ENCODE data around the gene SYT1.
A peak's percentile ranks its signal among the peaks of the same experiment; 100 is the strongest.

SYT1 gene

DNA sequence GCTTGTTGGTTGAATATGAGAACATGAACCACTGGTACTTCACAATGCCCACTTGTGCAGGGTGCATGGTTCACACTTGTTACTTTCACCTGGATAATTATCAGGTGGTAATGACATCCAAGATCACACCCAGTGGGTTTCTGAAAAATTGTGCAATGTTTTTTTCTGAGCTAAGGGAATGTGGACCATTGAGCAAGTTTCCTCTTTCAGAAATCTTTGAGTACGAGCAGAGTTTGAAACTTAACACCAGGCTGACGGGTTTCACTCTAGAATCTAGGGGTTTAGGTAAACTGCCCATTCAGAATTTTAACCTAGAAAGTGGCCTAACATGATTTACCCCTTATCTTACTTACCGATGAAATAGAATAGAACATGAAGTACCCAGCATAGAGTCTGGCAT lies 436.6 kb downstream of the SYT1 start:
- no peak for DNase-seq

DNA sequence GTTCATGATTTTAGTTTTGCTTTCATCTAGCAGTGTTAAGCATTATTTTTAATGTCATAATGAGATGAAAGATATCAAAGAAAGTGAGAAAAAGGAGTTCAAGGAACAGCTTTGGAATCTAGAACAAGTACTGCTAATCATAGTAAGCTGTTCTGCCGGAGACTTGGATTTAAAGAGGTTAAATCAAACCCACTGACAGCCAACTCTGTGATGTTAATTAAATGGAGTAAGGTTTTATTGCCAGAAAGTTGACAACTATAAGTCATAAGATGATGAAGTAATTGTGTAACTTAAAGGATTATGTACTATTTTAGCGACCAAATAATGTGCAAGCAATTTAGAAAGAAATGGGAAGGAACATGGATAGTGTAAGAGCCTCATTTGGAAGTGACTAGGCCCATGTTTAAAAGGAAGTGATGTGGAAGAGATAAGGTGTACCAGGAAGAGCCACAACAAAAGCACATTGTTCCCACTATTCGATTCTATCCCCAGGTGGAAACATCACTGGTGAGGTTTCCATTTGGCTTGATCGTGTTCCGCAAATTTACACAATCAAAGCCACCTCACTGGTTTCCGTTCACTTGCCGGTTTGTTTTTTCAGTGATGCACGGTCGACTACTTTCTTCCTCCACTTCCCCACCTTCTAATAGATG lies 437.7 kb downstream of the SYT1 start:
- DNase-seq = no peak

DNA sequence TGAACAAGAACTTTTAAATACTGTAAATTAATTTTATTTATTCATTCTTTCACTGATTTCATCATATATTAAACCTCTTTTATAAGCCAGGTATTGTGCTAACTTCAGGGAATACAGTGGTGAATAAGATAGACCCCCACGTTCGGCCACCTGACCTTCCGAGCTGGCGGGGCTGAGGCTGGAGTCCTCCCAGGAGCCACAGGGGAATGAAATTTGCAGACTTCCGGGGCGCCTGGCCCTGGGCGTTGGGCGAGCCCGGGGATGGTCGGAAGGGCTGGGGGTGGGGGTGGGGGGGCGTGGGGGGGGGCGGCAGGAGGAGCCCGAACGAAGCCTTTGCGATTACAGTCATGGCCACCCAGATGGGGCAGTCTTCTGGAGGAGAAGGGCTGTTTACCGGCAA lies 442.8 kb downstream of the SYT1 start:
- DNase-seq = no peak

DNA sequence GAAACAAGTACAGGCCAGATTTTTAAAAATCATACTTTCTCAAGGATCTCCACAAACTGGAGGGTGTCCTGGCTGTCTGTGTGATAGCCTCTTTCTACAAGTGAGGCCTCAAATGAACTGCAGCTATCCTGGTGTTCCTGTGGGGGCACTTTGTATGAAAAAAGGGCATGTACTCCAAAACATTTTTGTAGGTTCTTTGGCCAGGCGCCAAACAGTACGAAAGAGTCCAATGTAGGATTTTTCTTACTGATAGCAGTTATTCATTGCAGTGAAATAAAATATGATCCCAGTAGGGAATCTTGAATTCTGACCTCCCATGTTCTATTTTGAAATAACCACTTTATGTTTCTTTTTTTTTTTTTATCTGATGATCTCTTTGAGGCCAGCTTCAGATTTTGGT lies 444.5 kb downstream of the SYT1 start:
- DNase-seq = no peak

DNA sequence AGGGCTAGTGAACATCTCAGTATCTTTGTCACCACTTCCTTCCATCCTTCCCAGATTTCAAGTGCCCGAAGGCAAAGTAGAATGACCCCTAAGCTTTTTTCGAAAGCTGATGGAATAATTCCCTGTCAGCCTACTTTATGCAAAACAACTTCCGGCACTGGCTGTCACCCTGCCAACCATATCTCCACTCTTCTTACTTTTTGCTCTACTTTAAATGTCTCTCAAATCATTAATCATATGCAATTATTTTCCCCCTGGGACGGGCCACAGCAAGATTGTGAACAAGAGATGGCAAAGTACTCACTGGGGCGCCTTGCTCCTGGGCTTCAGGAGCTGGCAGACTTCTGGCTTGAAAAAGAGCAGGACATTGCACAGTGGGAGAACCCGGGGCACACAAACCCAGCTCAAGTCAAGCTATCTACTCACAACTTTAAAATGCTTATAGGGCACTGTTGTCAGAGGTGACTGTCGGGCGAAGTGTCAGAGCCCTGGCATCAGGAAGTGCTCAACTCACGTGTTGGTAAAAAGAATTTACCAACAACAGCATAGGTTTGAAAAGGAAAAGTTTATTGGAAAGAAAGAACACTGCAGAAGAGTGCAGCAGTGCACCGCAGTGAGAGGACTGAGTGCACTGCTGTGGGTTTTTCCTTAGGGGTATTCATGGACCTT lies 452.7 kb downstream of the SYT1 start:
- no peak for DNase-seq

DNA sequence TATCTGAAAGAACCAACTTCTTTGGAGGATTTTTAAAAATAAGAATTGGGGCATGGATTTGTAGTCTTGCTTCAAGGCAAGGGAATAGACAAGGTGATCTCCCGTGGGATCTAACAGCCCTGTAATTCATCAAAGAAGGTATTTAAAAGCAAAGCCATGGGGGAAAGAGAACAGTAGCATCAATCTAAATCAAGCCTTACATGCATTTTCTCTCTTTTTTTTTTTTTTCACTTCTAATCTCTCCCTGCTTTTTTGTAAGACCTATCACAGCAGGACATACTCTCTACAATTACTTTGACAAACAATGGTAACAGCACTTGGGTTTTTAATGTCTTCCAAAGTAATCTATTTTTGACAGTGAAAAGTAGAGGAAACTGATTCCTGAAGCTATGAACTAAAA lies 458.3 kb downstream of the SYT1 start:
- DNase-seq = no peak

DNA sequence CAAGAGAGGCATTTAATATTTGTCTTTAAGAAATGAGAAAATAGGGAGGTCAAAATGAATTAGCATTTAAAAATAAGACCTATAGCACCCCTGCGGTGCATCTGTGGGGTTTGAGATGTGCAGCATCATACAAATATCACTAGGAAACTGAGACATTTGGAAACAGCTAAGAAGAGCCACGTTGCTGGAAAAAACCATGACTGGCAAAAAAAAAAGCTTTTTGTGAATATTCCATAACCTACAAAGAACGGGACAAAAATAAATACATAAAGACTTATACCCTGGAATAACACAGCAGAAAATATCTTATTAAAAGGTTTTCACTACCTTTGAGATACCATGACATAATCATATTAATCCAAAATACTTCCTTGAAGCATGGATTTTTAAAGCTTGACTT lies 460.0 kb downstream of the SYT1 start:
- DNase-seq = no peak

DNA sequence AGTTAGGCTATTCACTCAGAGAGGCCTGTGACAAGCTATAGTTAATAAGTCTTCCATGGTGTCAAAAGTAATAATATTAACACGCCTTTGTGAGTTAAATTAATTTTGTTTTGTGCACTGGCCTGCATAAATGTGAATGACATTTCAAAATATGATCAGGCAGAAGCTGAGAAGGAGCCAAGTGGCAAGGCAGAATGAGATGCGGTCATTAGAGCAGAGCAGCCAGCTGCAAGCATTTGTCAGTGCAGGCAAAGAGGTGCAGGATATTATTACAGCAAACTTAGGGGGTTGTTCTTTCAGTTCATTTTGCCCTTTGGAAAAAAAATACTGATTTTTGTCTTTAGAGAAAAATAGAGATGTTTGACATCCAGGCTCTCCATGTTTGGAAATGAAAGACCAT lies 461.6 kb downstream of the SYT1 start:
- no peak for DNase-seq

DNA sequence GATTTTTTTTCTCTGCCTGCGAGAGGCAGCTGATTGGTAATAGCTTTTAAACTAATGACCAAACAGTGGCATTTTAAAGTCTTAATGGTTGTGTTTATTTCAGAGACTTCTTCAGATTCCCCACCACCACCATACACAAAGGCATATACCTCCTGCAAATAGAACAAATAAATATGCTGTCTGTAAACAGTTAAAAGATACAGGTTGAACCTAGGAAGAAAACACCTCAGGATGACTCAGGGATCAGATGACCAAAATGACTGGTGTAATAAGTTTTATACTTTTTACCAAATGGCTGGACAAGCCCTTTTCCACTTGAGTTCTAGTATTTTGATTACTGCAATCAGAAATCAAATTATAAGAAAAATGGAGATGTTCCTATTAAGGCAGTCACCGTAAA lies 462.1 kb downstream of the SYT1 start:
- DNase-seq = no peak

DNA sequence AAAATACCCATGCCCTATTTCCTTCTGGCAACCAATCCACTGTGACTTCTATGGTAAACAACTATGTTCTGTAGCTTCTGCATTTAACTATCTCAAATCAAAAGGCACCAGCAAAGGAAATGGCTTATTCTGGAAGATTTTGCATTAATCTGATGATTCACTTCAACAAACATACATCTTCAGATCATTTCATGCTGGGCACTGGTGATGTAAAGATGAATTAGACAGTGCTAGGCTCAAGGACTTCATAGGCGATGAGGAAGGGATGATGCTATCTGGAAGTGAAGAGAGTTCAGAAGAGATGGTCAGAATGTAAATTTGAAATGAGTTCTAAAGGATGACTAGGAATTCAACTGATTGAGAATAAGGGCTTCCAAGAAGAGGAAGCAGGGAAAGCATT lies 462.9 kb downstream of the SYT1 start:
- DNase-seq = no peak

DNA sequence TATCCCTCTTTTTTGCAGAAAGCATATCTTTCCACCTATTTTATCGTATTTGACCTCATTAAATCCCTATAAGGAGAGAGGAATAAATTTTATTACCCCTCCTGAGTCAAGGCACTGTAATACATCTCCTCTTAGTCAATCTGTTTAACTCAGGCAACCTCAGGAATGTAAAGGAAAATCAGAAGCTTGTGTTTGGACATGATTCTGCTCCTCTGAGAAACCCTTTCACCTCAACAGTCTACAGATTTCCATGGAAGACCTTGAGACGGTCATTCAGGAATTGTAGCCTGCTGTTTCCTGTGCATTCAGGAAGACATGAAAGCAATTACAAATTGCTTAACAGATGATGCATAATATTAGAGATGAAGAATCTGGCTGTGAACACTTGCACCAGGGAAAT lies 465.4 kb downstream of the SYT1 start:
- no peak for DNase-seq

DNA sequence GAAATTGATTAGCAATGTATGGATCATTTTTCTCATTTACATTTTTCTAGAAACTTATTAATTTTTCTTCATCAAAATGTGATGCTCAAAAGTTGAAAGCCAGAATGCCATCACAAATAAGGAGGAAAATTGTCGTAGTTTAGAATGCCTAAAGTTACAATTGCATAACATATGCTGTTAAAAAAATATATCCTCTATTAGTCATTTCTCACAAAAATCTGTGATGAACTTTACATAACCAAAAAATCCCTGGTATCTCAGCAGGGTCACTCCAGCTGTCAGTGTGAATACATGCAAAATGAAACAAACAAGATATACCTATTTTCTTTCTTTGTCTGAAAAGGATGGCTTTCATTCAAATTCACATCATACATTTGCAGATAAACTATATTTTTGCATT lies 467.3 kb downstream of the SYT1 start:
- no peak for DNase-seq

DNA sequence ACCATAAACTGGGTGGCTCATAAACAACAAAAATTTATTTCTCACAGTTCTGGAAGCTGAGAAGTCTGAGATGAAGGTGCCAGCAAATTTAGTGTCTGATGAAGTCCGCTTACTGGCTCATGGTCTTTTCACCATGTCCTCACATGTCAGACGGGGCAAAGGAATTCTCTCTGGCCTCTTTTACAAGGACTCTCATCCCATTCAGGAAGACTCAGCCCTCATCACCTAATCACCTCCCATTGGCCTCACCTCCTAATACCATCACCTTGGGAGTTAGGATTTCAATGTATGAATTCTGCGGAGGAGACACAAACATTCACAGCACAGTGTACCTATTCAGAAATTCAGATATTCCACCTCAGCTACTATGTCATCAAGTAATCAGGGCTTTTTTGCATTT lies 468.6 kb downstream of the SYT1 start:
- no peak for DNase-seq

DNA sequence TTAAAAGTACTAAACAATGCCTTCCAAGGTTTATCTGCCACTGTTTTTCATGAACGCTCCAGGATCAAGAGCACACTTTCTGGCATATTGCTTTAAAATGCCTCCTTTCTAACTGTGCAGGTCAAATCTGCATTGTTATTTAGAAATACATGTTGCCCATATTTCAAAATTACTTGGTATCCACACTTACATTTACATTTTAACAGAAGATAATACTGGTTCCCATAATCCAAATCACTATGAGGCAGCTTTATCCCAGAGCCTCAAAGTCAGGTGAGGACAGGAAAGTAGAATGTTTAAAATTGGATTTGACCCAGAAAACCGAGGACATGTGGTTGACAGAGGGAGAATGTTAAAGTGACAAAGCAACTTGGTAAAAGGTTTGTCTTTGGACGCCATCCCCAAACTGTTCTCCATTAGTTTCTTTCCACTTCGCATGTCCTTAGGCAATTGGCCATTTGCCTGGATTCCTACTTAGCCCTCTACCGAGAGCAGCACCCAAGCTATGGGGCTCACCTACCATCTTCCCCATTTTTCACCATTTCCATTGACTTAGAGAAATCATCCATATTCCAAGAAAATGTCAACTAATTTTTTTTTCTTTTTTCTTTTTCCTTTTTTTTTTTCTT lies 473.2 kb downstream of the SYT1 start:
- DNase-seq = no peak

DNA sequence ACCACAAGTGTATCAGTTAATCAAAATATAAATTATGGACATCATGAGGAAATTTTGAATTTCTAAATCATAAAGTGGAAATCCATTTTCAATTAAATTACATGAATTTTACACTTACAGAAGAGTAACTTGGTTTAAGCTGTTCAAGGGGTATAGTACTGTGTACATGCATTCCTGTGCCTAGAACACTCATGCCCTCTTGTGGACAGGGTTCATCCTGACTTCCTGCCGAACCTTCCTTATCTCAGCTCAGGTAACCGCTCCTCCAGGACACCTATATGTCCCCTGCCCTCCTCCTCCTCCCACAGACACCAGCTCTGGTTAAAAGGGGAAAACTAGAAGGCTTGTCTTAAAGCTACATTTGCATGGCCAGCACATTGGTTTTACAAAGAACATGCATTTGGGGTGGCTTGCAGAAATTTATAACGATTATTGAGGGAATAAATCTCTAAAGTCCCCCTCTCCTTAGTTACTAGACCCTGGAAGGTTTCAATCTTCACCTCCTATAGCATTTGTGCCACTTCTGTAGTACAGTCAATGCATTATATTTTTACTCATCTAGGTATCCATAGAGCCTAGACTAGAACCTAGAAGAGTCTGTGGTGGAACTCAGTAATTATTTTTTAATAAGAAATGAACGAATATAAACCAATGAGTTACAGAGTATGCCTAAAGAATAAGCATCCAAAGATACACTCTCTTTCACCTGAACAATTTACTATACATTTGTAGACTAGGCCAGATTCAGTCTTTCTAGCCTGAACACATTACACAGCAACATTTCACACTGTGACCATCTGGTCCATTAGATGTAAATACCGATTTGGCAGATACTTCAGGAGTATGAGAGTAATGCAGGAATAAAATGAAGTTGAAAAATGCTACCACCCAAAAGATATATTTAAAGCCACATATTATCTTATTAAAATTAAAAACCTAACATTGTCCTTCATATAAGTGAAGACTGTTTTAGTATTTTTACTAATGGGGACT lies 480.6 kb downstream of the SYT1 start:
- no peak for DNase-seq

DNA sequence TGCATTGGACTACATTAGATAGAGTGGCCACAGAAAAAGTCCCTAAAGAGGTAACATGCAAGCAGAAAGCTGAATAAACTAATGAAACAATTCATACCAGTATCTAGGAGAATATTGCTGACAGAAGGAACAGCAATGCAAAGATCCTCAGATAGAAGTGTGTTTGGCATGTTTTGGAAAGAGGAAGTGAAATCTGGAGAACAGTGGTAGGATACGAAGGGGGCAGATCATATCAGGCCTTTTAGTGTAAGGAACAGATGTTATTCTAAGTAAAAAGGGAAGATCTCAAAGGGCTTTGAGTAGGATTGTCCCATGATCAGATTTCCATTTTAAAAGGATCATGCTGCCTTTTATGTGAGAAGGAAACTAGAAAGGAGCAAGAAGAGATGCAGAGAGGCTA lies 483.3 kb downstream of the SYT1 start:
- DNase-seq = no peak

DNA sequence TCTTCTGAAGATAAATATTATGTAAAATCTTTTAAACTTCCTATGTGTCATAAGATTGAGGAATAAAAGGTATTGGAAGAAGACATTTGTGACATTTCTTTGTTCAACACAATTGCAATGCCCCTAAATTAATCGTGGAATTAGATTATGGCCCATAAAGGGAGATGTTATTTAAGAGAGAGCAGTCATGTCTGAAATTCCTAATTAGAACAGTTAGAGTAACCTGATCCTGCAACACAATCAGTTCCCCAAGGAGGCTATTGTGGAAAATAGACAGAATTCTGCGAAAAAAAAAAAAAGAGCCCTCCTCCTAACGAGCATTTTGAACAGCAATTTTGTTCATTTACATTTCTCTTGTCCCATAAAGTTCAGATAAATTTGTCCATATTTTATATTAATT lies 486.7 kb downstream of the SYT1 start:
- DNase-seq = no peak

DNA sequence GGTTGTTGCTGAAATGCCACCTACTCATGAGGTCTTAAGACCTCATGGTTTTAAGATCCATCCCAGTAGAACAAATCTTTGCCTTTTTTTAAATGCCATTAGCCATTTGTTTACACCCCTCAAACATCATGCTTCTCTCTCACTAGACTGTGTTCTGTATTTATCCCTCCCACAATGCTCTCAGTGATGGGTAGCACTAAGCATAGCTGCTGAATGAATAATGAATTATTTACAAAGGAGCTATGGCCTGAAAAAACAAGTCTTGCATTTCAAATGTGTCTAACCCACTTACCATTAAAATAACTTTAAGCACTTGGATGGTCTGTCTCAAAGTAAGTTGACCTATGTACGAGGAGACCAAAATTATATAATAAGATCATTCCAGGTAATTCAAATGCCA lies 491.6 kb downstream of the SYT1 start:
- DNase-seq = no peak

DNA sequence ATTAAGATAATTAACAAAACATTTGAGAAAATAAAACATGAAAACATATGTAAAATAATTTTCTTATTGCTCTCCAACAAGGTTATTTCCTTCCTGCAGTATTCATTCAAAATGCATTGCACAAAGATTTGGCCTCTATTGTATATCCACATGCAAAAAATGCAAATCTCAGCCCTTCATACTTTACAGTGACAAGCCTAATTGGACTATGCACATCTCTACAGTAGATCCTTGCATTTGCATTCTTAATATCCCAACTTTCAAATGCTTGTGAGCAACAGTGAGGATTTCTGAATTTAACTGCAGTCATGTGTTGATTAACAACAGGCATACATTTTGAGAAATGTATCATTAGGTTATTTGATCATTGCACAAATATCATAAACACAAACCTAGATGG lies 492.5 kb downstream of the SYT1 start:
- no peak for DNase-seq

DNA sequence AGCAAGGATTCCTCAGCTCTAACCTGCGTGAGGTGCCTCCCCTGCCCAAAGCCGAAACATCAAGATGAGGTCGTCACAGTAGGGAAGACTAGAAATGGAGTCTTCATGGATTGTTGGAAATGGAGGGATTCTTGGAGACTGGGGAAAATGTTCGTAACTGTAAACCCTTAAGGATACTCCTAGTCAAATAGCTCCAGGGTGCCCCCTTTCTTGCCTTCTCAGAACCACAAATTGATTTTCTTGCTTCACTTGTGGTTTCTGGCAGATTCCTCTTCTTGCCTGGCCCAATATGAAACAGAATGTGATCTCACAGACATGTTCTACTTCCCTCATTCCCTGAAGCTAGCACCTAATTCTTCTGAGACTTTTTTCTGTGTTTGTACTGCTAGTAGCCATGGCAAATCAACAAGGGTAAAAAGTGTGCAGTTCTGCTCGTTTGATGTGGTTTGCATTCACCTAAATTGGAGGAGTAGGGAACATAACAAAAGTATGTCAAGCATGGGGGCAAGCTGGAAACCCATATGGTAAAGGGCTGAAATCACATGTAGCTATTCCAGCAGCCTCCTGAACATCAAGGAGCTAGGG lies 494.2 kb downstream of the SYT1 start:
- no peak for DNase-seq

DNA sequence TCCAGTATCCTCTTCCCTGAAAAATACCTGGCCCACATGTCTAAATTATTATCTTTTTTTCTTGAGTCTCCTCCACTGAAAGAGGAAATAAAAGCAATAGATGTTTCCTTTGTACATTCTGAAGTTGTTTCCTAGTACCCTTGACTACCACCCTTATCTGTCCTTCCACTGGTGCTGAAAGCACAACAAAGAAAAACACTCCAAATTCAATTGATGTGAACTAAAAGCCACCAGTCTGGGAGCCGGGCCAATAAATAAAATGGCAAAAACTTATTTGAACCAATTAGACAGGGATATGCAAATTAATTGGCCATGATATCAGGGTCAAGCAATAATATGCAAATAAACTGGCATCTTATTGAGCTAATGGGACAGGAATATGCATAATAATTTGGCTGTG lies 495.7 kb downstream of the SYT1 start:
- DNase-seq = peak in 1 of 2 donors; percentile 23

DNA sequence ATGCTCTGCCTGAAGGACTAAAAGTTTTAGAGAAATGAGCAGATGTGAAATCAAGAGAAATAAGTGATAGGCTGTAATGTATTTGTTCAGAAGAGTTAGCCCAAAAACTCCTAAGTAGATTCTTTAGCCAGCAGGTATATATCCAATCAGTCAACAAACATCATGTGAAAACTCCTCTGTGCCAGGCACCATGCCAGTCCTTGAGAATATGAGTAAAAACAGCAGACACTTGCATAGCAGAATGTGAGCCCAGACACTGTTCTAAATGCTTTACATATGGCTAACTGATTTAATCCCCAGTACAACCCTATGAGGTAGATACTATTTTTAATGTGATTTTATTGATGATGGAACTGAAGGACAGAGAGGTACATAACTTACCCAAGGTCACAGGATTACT lies 496.4 kb downstream of the SYT1 start:
- peak in 1 of 2 donors; percentile 22 for DNase-seq

DNA sequence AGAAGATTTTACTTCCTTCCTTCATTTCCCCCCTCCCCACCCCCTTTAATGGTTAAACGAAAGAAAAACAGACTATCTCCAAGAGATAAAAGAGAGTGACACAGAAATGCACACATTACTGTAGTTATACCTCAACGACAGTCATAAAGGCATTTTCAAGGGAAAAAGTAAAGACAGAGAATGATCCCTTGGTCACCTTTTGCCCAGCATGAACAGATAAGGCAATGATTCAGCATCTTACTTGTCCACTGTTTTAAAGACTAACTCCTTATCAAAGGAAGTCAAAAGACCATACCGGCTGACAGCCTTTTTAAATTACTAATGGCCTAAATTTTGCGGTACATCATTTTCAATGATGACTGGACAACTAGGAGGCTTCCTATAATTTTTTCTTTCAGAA lies 499.6 kb downstream of the SYT1 start:
- no peak for DNase-seq

Data from hippocampal formation (tissue), 2 donors.